Fibroblast of the aortic adventitia (primary cell): Measurements from ENCODE around the gene WWC2. TPM values are rescaled to one million over a fixed set of nuclear protein-coding genes. Genes with fewer than 3 reads are reported as not detected.

Experiments
- DNase-seq: peaks from one replicate; pipeline ENCODE4 v3.0.0-alpha.2; 2010; ENCODE audit warnings: low read depth
- H3K4me3 ChIP-seq: 2 replicates; pipeline ENCODE4 v1.5.1; 2011; ENCODE audit warnings: low read depth, mild to moderate bottlenecking, control low read depth, low read length, moderate library complexity
- CTCF ChIP-seq: IDR thresholded peaks from 2 replicates; pipeline ENCODE4 v1.5.1; 2011; ENCODE audit warnings: mild to moderate bottlenecking, low read length, control low read depth, inconsistent platforms; ENCODE audit not compliant: insufficient read depth
- total RNA-seq: library from RNA; depleted of rRNA; stranded (reverse); fragments of >200 nt; gene quantifications from 2 replicates; pipeline ENCODE4 v1.2.3, GENCODE V29; 2012; ENCODE audit warnings: low replicate concordance

WWC2 gene
- total RNA-seq, 1 donor = 21.5 TPM

GRCh38 chr4:183285886-183286285, 186.8 kb downstream of the WWC2 start:
- DNase-seq = no peak
- no peak overlapping the region for H3K4me3 ChIP-seq
- TF ChIP-seq CTCF = no peak

GRCh38 chr4:183286590-183287308, 187.7 kb downstream of the WWC2 start:
- H3K4me3 ChIP-seq = no peak overlapping the region
- TF ChIP-seq CTCF = no peak
- DNase-seq = no peak

- no peak for TF ChIP-seq CTCF
- H3K4me3 ChIP-seq = no peak overlapping the region
- no peak for DNase-seq
Measured at GRCh38 chr4:183287309-183287659, 188.2 kb downstream of the WWC2 start.

- no peak for TF ChIP-seq CTCF
- H3K4me3 ChIP-seq = no peak overlapping the region
- no peak for DNase-seq
Measured at GRCh38 chr4:183287677-183288076, 188.6 kb downstream of the WWC2 start.

GRCh38 chr4:183288955-183289354, 189.9 kb downstream of the WWC2 start:
- DNase-seq = no peak
- no peak for TF ChIP-seq CTCF

GRCh38 chr4:183289688-183290087, 190.6 kb downstream of the WWC2 start:
- H3K4me3 ChIP-seq = no peak overlapping the region
- DNase-seq = no peak
- no peak for TF ChIP-seq CTCF

More at GRCh38 chr4:183288955-183289354, 189.9 kb downstream of the WWC2 start:
- H3K4me3 ChIP-seq = no peak overlapping the region

GRCh38 chr4:183291070-183291469, 192.0 kb downstream of the WWC2 start:
- DNase-seq = no peak
- no peak for TF ChIP-seq CTCF
- H3K4me3 ChIP-seq = no peak overlapping the region
